Common myeloid progenitor, CD34-positive (primary cell): ENCODE measurements around the gene MACROH2A1.
A peak's percentile ranks its signal among the peaks of the same experiment; 100 is the strongest.

ENCODE experiments used
- CTCF ChIA-PET: fragments of 350-600 bp; sonication (Branson Sonifier 250); formaldehyde crosslinking; loops from one replicate; lab custom pipeline; 2021; ENCODE audit warnings: antibody characterized with exemption; lab: Charles Lee
- POLR2A ChIA-PET: fragments of 350-600 bp; sonication (Branson Sonifier 250); formaldehyde crosslinking; loops from one replicate; lab custom pipeline; 2021; ENCODE audit warnings: antibody characterized with exemption; lab: Charles Lee
- DNase-seq, 3 donors: peaks; one replicate each; pipeline versions ENCODE4 v3.0.0 to v3.0.0-alpha.2; 2013
- H3K27ac ChIP-seq, 2 experiments: 1 replicate in 1 of 2; 2 replicates in 1 of 2; pipeline ENCODE4 v1.7.0; 2013; ENCODE audit warnings: inconsistent platforms in 2 of 2, low read length in 2 of 2, mild to moderate bottlenecking in 2 of 2, low read depth in 1 of 2, moderate library complexity in 1 of 2; ENCODE audit not compliant: severe bottlenecking in 2 of 2, insufficient read depth in 1 of 2, poor library complexity in 1 of 2
- H3K27me3 ChIP-seq, 5 experiments: replicated peaks in 2 of 5; 1 replicate in 3 of 5; 2 replicates in 2 of 5; pipeline versions ENCODE4 v1.6.1 to v1.7.0; 2013; ENCODE audit warnings: low read length in 4 of 5, mild to moderate bottlenecking in 2 of 5, moderate library complexity in 2 of 5, inconsistent platforms in 1 of 5; ENCODE audit not compliant: insufficient read depth in 5 of 5, control insufficient read depth in 4 of 5
- H3K36me3 ChIP-seq, 4 experiments: 1 replicate in 2 of 4; 2 replicates in 2 of 4; pipeline versions ENCODE4 v1.6.1 to v1.7.0; 2013; ENCODE audit warnings: low read length in 3 of 4, control low read depth in 1 of 4, mild to moderate bottlenecking in 1 of 4; ENCODE audit not compliant: control insufficient read depth in 4 of 4, insufficient read depth in 4 of 4
- H3K4me1 ChIP-seq, 4 experiments: 1 replicate in 3 of 4; 2 replicates in 1 of 4; pipeline versions ENCODE4 v1.6.1 to v1.7.1; 2013; ENCODE audit warnings: low read length in 3 of 4, mild to moderate bottlenecking in 3 of 4, control low read depth in 1 of 4, inconsistent platforms in 1 of 4, moderate library complexity in 1 of 4; ENCODE audit not compliant: control insufficient read depth in 4 of 4, insufficient read depth in 4 of 4; ENCODE audit errors: control extremely low read depth in 1 of 4
- H3K4me3 ChIP-seq, 7 experiments: 1 replicate in 4 of 7; 2 replicates in 3 of 7; pipeline versions ENCODE4 v1.5.1 to v1.7.0; 2013; ENCODE audit warnings: mild to moderate bottlenecking in 7 of 7, low read length in 6 of 7, moderate library complexity in 6 of 7, inconsistent platforms in 2 of 7, low read depth in 2 of 7, control low read depth in 1 of 7; ENCODE audit not compliant: insufficient read depth in 4 of 7, control insufficient read depth in 1 of 7; ENCODE audit errors: extremely low read depth in 1 of 7
- H3K9me3 ChIP-seq, 5 experiments: 1 replicate in 4 of 5; 2 replicates in 1 of 5; pipeline versions ENCODE4 v1.6.1 to v1.7.1; 2013; ENCODE audit warnings: low read length in 4 of 5, mild to moderate bottlenecking in 2 of 5, inconsistent platforms in 1 of 5, low read depth in 1 of 5, moderate library complexity in 1 of 5; ENCODE audit not compliant: control insufficient read depth in 4 of 5, insufficient read depth in 2 of 5; ENCODE audit errors: control extremely low read depth in 1 of 5
- WGBS: methylation state at CpG from one replicate; pipeline ENCODE4 v1.1.5; 2013; ENCODE audit not compliant: insufficient coverage; 5-methylcytosine and 5-hydroxymethylcytosine counted together

MACROH2A1 gene

GRCh38 chr5:135440916-135441315 is 41.9 kb upstream of the MACROH2A1 start:
- Histone ChIP-seq H3K4me1 (peaks cover 8 to 95% (median 70%) of the 10 kb centered on the region in 4 experiments), H3K27me3 (no peaks in the 10 kb centered on the region), H3K36me3 (no peaks in the 10 kb centered on the region), H3K4me3 (no peak overlapping the region), H3K27ac (peak overlapping the region in 1 of 2 experiments; percentile 12), H3K9me3 (no peaks in the 10 kb centered on the region)
- DNase-seq: no peak
- WGBS: 82% methylated on average over 4 of the region's 6 CpGs
- CTCF ChIA-PET: interaction anchor here (0.9 to 17.8 kb wide), 8 partner anchors 10 to 125 kb away, joined by 3 to 307 read pairs (median 6); partner anchors contain the start of gene TIFAB
- POLR2A ChIA-PET: interaction anchor here (0.5 to 0.7 kb wide), 2 partner anchors 80 to 100 kb away, joined by 3 to 5 read pairs; no protein-coding TSS in a partner anchor

GRCh38 chr5:135439231-135440205 is 40.5 kb upstream of the MACROH2A1 start:
- no peak overlapping the region for H3K27ac ChIP-seq
- H3K27me3 ChIP-seq: no peaks in the 10 kb centered on the region
- H3K9me3 ChIP-seq: no peaks in the 10 kb centered on the region
- H3K4me1 ChIP-seq: peaks cover 8 to 95% (median 69%) of the 10 kb centered on the region in 4 experiments
- no peaks in the 10 kb centered on the region for H3K36me3 ChIP-seq
- 81% methylated on average over 7 of the region's 11 CpGs for WGBS
- no peak for DNase-seq
- no peak overlapping the region for H3K4me3 ChIP-seq
- ChIA-PET POLR2A (no interaction called here), CTCF (interaction anchor here (0.9 to 17.8 kb wide), 11 partner anchors 7 to 127 kb away, joined by 3 to 307 read pairs (median 5); partner anchors contain the start of genes DCANP1 and TIFAB)

GRCh38 chr5:135438636-135439221 is 39.7 kb upstream of the MACROH2A1 start:
- CTCF ChIA-PET: interaction anchor here (1.0 to 17.8 kb wide), 9 partner anchors 8 to 128 kb away, joined by 3 to 307 read pairs (median 4); partner anchors contain the start of genes DCANP1 and TIFAB
- H3K27ac ChIP-seq: no peak overlapping the region
- H3K27me3 ChIP-seq: no peaks in the 10 kb centered on the region
- H3K4me3 ChIP-seq: no peak overlapping the region
- peak in 1 of 3 donors; percentile 34 for DNase-seq
- peaks cover 8 to 98% (median 74%) of the 10 kb centered on the region in 4 experiments for H3K4me1 ChIP-seq
- POLR2A ChIA-PET: interaction anchor here (0.6 kb wide), 1 partner anchor 35 kb away, joined by 3 read pairs; no protein-coding TSS in a partner anchor
- H3K9me3 ChIP-seq: no peaks in the 10 kb centered on the region
- H3K36me3 ChIP-seq: no peaks in the 10 kb centered on the region
- 90% methylated on average over 6 of the region's 10 CpGs for WGBS

GRCh38 chr5:135437796-135438560 is 38.9 kb upstream of the MACROH2A1 start:
- H3K27ac ChIP-seq: no peak overlapping the region
- WGBS: 88% methylated on average over 13 of the region's 13 CpGs
- no peaks in the 10 kb centered on the region for H3K9me3 ChIP-seq
- H3K4me3 ChIP-seq: peak overlapping the region in 1 of 7 experiments; percentile 43
- H3K27me3 ChIP-seq: no peaks in the 10 kb centered on the region
- no peaks in the 10 kb centered on the region for H3K36me3 ChIP-seq
- H3K4me1 ChIP-seq: peaks cover 8 to 98% (median 75%) of the 10 kb centered on the region in 4 experiments
- ChIA-PET POLR2A (interaction anchor here (0.6 kb wide), 1 partner anchor 34 kb away, joined by 3 read pairs; no protein-coding TSS in a partner anchor), CTCF (interaction anchor here (1.0 to 17.8 kb wide), 12 partner anchors 9 to 129 kb away, joined by 3 to 307 read pairs (median 4); partner anchors contain the start of genes DCANP1 and TIFAB)
- DNase-seq: no peak

- no peaks in the 10 kb centered on the region for H3K9me3 ChIP-seq
- H3K4me3 ChIP-seq: peak overlapping the region in 3 of 7 experiments; percentile 35 to 53 (median 43)
- peak; percentile 61 to 81 (median 75) for DNase-seq
- H3K36me3 ChIP-seq: no peaks in the 10 kb centered on the region
- peak overlapping the region in 1 of 2 experiments; percentile 36 for H3K27ac ChIP-seq
- H3K27me3 ChIP-seq: no peaks in the 10 kb centered on the region
- CTCF ChIA-PET: interaction anchor here (1.0 to 17.8 kb wide), 7 partner anchors 9 to 53 kb away, joined by 3 to 307 read pairs (median 6); partner anchors contain the start of genes DCANP1 and TIFAB
- WGBS: 0% methylated on average over 5 of the region's 7 CpGs
- POLR2A ChIA-PET: no interaction called here
- peaks cover 8 to 96% (median 69%) of the 10 kb centered on the region in 4 experiments for H3K4me1 ChIP-seq
Measured at GRCh38 chr5:135437422-135437795, 38.4 kb upstream of the MACROH2A1 start.

GRCh38 chr5:135436951-135437418 is 38.0 kb upstream of the MACROH2A1 start:
- POLR2A ChIA-PET: no interaction called here
- WGBS: 83% methylated on average over 2 of the region's 7 CpGs
- Histone ChIP-seq H3K9me3 (no peaks in the 10 kb centered on the region), H3K27ac (peak overlapping the region in 1 of 2 experiments; percentile 36), H3K27me3 (no peaks in the 10 kb centered on the region), H3K36me3 (no peaks in the 10 kb centered on the region), H3K4me1 (peaks cover 8 to 94% (median 65%) of the 10 kb centered on the region in 4 experiments), H3K4me3 (peak overlapping the region in 3 of 7 experiments; percentile 35 to 53 (median 43))
- no peak for DNase-seq
- CTCF ChIA-PET: interaction anchor here (1.0 to 17.8 kb wide), 7 partner anchors 10 to 53 kb away, joined by 3 to 307 read pairs (median 6); partner anchors contain the start of genes DCANP1 and TIFAB
